ENCODE results near the gene SLC38A4. TPM values are rescaled to one million over a fixed set of nuclear protein-coding genes. Genes with fewer than 3 reads are reported as not detected.
"Not testable (repeated sequence)": the region's sequence is repeated elsewhere in the genome, so short reads cannot be mapped to it uniquely, and the experiment has no call there.

The SLC38A4 gene
- total and polyA plus RNA-seq, 11 donors, result 0.04 to 0.59 (median 0.27) TPM; not detected in 2

- Histone ChIP-seq H3K4me1 (no peaks in the 10 kb centered on the region), H3K4me3 (no peak overlapping the region), H3K36me3 (no peaks in the 10 kb centered on the region), H3K9me3 (peaks cover 0 to 37% (median 20%) of the 10 kb centered on the region in 12 donors), H3K27ac (no peak overlapping the region), H3K27me3 (no peaks in the 10 kb centered on the region)
- no peak for TF ChIP-seq POLR2A (IDR thresholded peaks at IDR 0.05)
- no peak for TF ChIP-seq CTCF (IDR thresholded peaks at IDR 0.05)
- ATAC-seq (no peak), DNase-seq (no peak)
- intact Hi-C loops (cut with DNase I), result no loop called here
Measured at GRCh38 chr12:46865311-46865710, 39.5 kb upstream of the SLC38A4 start.

- DNase-seq (no peak), ATAC-seq (no peak)
- H3K36me3 ChIP-seq, result no peaks in the 10 kb centered on the region
- no peaks in the 10 kb centered on the region for H3K27me3 ChIP-seq
- no peak overlapping the region for H3K27ac ChIP-seq
- TF ChIP-seq CTCF (IDR thresholded peaks at IDR 0.05), result no peak
- TF ChIP-seq POLR2A (IDR thresholded peaks at IDR 0.05), result no peak
- WGBS, 4 donors, result 80 to 86% (median 84%) methylated on average over 4 of the region's 4 CpGs
- H3K4me1 ChIP-seq, result no peaks in the 10 kb centered on the region
- intact Hi-C loops (cut with DNase I), result no loop called here
- H3K4me3 ChIP-seq, result no peak overlapping the region
- peaks cover 0 to 43% (median 14%) of the 10 kb centered on the region in 12 donors for H3K9me3 ChIP-seq
Measured at GRCh38 chr12:46858368-46858767, 32.6 kb upstream of the SLC38A4 start.

- Histone ChIP-seq H3K4me3 (no peak overlapping the region), H3K9me3 (peaks cover 0 to 43% (median 14%) of the 10 kb centered on the region in 12 donors), H3K4me1 (no peaks in the 10 kb centered on the region), H3K27ac (no peak overlapping the region), H3K27me3 (no peaks in the 10 kb centered on the region), H3K36me3 (no peaks in the 10 kb centered on the region)
- TF ChIP-seq POLR2A (IDR thresholded peaks at IDR 0.05) (no peak), CTCF (IDR thresholded peaks at IDR 0.05) (no peak)
- intact Hi-C loops (cut with DNase I), result no loop called here
- DNase-seq (no peak), ATAC-seq (no peak)
Measured at GRCh38 chr12:46857486-46857885, 31.7 kb upstream of the SLC38A4 start.

- intact Hi-C loops (cut with DNase I), result no loop called here
- 54 to 66% (median 60%) methylated on average over 2 of the region's 2 CpGs for WGBS, 4 donors
- Histone ChIP-seq H3K4me1 (no peaks in the 10 kb centered on the region), H3K9me3 (peaks cover 0 to 43% (median 14%) of the 10 kb centered on the region in 12 donors), H3K27me3 (no peaks in the 10 kb centered on the region), H3K27ac (no peak overlapping the region), H3K36me3 (no peaks in the 10 kb centered on the region), H3K4me3 (no peak overlapping the region)
- TF ChIP-seq CTCF (IDR thresholded peaks at IDR 0.05), result no peak
- no peak for TF ChIP-seq POLR2A (IDR thresholded peaks at IDR 0.05)
- ATAC-seq, result no peak
- DNase-seq, result no peak
Measured at GRCh38 chr12:46855760-46856159, 30.0 kb upstream of the SLC38A4 start.

GRCh38 chr12:46854188-46854587 is 28.4 kb upstream of the SLC38A4 start:
- H3K4me3 ChIP-seq; DNase-seq; H3K36me3 ChIP-seq; intact Hi-C loops (cut with DNase I); ATAC-seq; H3K4me1 ChIP-seq; H3K27me3 ChIP-seq; H3K27ac ChIP-seq: not testable (repeated sequence)
- H3K9me3 ChIP-seq, result peaks cover 0 to 43% (median 14%) of the 10 kb centered on the region in 12 donors

GRCh38 chr12:46848792-46849191 is 23.0 kb upstream of the SLC38A4 start:
- H3K9me3 ChIP-seq; ATAC-seq; H3K4me1 ChIP-seq; H3K27ac ChIP-seq; DNase-seq; H3K27me3 ChIP-seq; intact Hi-C loops (cut with DNase I); H3K36me3 ChIP-seq; H3K4me3 ChIP-seq: not testable (repeated sequence)
- 71 to 91% (median 81%) methylated on average over 8 of the region's 8 CpGs for WGBS, 4 donors
